Mesendoderm (in vitro differentiated cells): ENCODE data around the gene QPRT.

Experiments
- DNase-seq: peaks from one replicate; pipeline ENCODE4 v3.0.0; 2013
- H2AK5ac ChIP-seq: 2 replicates; pipeline ENCODE4 v1.6.1; 2013; ENCODE audit warnings: low read length, inconsistent platforms
- H2BK120ac ChIP-seq: 2 replicates; pipeline ENCODE4 v1.6.1; 2013; ENCODE audit warnings: low read depth, mild to moderate bottlenecking, low read length, moderate library complexity, mixed read lengths
- H2BK15ac ChIP-seq: replicated peaks from 2 replicates; pipeline ENCODE4 v1.6.1; 2013; ENCODE audit warnings: low read depth, mild to moderate bottlenecking, moderate library complexity
- H2BK5ac ChIP-seq: 2 replicates; pipeline ENCODE4 v1.6.1; 2013; ENCODE audit warnings: low read length, inconsistent platforms
- H3K18ac ChIP-seq: 2 replicates; pipeline ENCODE4 v1.6.1; 2013; ENCODE audit warnings: mild to moderate bottlenecking, low read length, mixed read lengths
- H3K23ac ChIP-seq: one replicate; pipeline ENCODE4 v1.6.1; 2013; ENCODE audit warnings: low read length
- H3K27ac ChIP-seq: 2 replicates; pipeline ENCODE4 v1.5.1; 2013; ENCODE audit warnings: low read depth, mild to moderate bottlenecking, inconsistent platforms, low read length, moderate library complexity
- H3K27me3 ChIP-seq: 2 replicates; pipeline ENCODE4 v1.6.1; 2013; ENCODE audit warnings: low read length, control low read depth, mild to moderate bottlenecking, inconsistent platforms; ENCODE audit not compliant: insufficient read depth, poor library complexity
- H3K36me3 ChIP-seq: 2 replicates; pipeline ENCODE4 v1.6.1; 2013; ENCODE audit warnings: low read length, inconsistent platforms; ENCODE audit not compliant: control insufficient read depth, insufficient read depth
- H3K4ac ChIP-seq: one replicate; pipeline ENCODE4 v1.6.1; 2013; ENCODE audit warnings: low read depth, mild to moderate bottlenecking, low read length, moderate library complexity
- H3K4me1 ChIP-seq: 2 replicates; pipeline ENCODE4 v1.6.1; 2013; ENCODE audit warnings: low read depth, low read length, inconsistent platforms; ENCODE audit not compliant: control insufficient read depth
- H3K4me2 ChIP-seq: 2 replicates; pipeline ENCODE4 v1.6.1; 2013; ENCODE audit warnings: low read length
- H3K4me3 ChIP-seq: 2 replicates; pipeline ENCODE4 v1.5.1; 2013; ENCODE audit warnings: mild to moderate bottlenecking, low read length
- H3K56ac ChIP-seq: one replicate; pipeline ENCODE4 v1.6.1; 2013; ENCODE audit warnings: low read length
- H3K79me1 ChIP-seq: 2 replicates; pipeline ENCODE4 v1.6.1; 2013; ENCODE audit warnings: low read length, inconsistent platforms
- H3K79me2 ChIP-seq: 2 replicates; pipeline ENCODE4 v1.6.1; 2013; ENCODE audit warnings: mild to moderate bottlenecking, low read length; ENCODE audit not compliant: control insufficient read depth, insufficient read depth
- H3K9ac ChIP-seq: 2 replicates; pipeline ENCODE4 v1.6.1; 2013; ENCODE audit warnings: low read length, inconsistent platforms
- H4K5ac ChIP-seq: one replicate; pipeline ENCODE4 v1.6.1; 2013; ENCODE audit warnings: low read length
- H4K8ac ChIP-seq: one replicate; pipeline ENCODE4 v1.6.1; 2013; ENCODE audit warnings: low read depth, mild to moderate bottlenecking, control low read depth, low read length, moderate library complexity
- WGBS: extraction: QIAGEN DNeasy Blood & Tissue Kit; methylation state at CpG from one replicate; pipeline ENCODE4 v1.1.7; 2013; ENCODE audit warnings: low lambda C conversion rate, missing lambda C conversion rate; ENCODE audit not compliant: insufficient coverage; ENCODE audit errors: extremely low coverage; 5-methylcytosine and 5-hydroxymethylcytosine counted together

Gene QPRT

GRCh38 chr16:29667755-29668154 lies 11.2 kb upstream of the QPRT start:
- H3K18ac ChIP-seq = no peak overlapping the region
- H2BK120ac ChIP-seq = no peak overlapping the region

GRCh38 chr16:29668267-29668666 lies 10.7 kb upstream of the QPRT start:
- DNase-seq = no peak
- Histone ChIP-seq H3K27me3 (no peaks in the 10 kb centered on the region), H2BK120ac (no peak overlapping the region), H3K79me2 (no peaks in the 10 kb centered on the region), H3K4ac (no peak overlapping the region), H3K36me3 (no peaks in the 10 kb centered on the region), H4K8ac (no peak overlapping the region), H3K4me3 (no peak overlapping the region), H3K18ac (no peak overlapping the region), H4K5ac (no peak overlapping the region), H3K23ac (no peak overlapping the region), H2BK15ac (no peak overlapping the region), H3K4me1 (peaks cover 3% of the 10 kb centered on the region), H3K79me1 (no peaks in the 10 kb centered on the region), H3K4me2 (no peak overlapping the region), H3K9ac (no peak overlapping the region), H3K27ac (no peak overlapping the region), H2AK5ac (no peak overlapping the region), H2BK5ac (no peak overlapping the region), H3K56ac (no peak overlapping the region)
- WGBS = no CpG with 5 or more reads among the region's 3 CpGs

More at GRCh38 chr16:29667755-29668154, 11.2 kb upstream of the QPRT start:
- H3K4me3 ChIP-seq = no peak overlapping the region
- no peaks in the 10 kb centered on the region for H3K79me2 ChIP-seq
- H3K27ac ChIP-seq = no peak overlapping the region
- H3K4me1 ChIP-seq = peaks cover 3% of the 10 kb centered on the region
- H3K56ac ChIP-seq = no peak overlapping the region
- H3K79me1 ChIP-seq = no peaks in the 10 kb centered on the region
- DNase-seq = no peak
- no peaks in the 10 kb centered on the region for H3K36me3 ChIP-seq
- H3K23ac ChIP-seq = no peak overlapping the region
- H4K5ac ChIP-seq = no peak overlapping the region
- no CpG with 5 or more reads among the region's 12 CpGs for WGBS
- no peak overlapping the region for H3K4ac ChIP-seq
- H4K8ac ChIP-seq = no peak overlapping the region
- H2AK5ac ChIP-seq = no peak overlapping the region
- no peak overlapping the region for H3K4me2 ChIP-seq
- no peak overlapping the region for H2BK5ac ChIP-seq
- H2BK15ac ChIP-seq = no peak overlapping the region
- H3K9ac ChIP-seq = no peak overlapping the region
- no peaks in the 10 kb centered on the region for H3K27me3 ChIP-seq

GRCh38 chr16:29673501-29673900 lies 5.5 kb upstream of the QPRT start:
- Histone ChIP-seq H3K4me2 (no peak overlapping the region), H3K27me3 (no peaks in the 10 kb centered on the region), H3K79me2 (no peaks in the 10 kb centered on the region), H2BK5ac (no peak overlapping the region), H3K36me3 (no peaks in the 10 kb centered on the region), H2BK120ac (no peak overlapping the region), H3K18ac (no peak overlapping the region), H3K4me3 (no peak overlapping the region), H3K27ac (no peak overlapping the region), H3K4me1 (no peaks in the 10 kb centered on the region), H3K23ac (no peak overlapping the region), H4K5ac (no peak overlapping the region), H3K4ac (no peak overlapping the region), H2AK5ac (no peak overlapping the region), H3K56ac (no peak overlapping the region), H4K8ac (no peak overlapping the region), H3K9ac (no peak overlapping the region), H3K79me1 (no peaks in the 10 kb centered on the region), H2BK15ac (no peak overlapping the region)
- WGBS = no CpG with 5 or more reads among the region's 6 CpGs
- DNase-seq = no peak

- no CpG with 5 or more reads among the region's 13 CpGs for WGBS
- Histone ChIP-seq H3K36me3 (no peaks in the 10 kb centered on the region), H3K27ac (no peak overlapping the region)
Observed at GRCh38 chr16:29674188-29674587, 4.8 kb upstream of the QPRT start.

GRCh38 chr16:29675811-29676643 lies 3.0 kb upstream of the QPRT start:
- Histone ChIP-seq H3K18ac (no peak overlapping the region), H3K4ac (no peak overlapping the region), H3K56ac (no peak overlapping the region), H3K79me1 (peaks cover 2% of the 10 kb centered on the region), H3K36me3 (no peaks in the 10 kb centered on the region), H3K4me3 (no peak overlapping the region), H3K9ac (no peak overlapping the region), H2BK5ac (no peak overlapping the region), H4K5ac (no peak overlapping the region), H3K27me3 (no peaks in the 10 kb centered on the region), H3K27ac (no peak overlapping the region), H2BK15ac (no peak overlapping the region), H3K4me2 (no peak overlapping the region), H3K23ac (no peak overlapping the region), H4K8ac (no peak overlapping the region), H2AK5ac (no peak overlapping the region), H3K79me2 (peaks cover 8% of the 10 kb centered on the region), H2BK120ac (no peak overlapping the region), H3K4me1 (peaks cover 2% of the 10 kb centered on the region)
- WGBS = no CpG with 5 or more reads among the region's 3 CpGs
- peak; percentile 87 for DNase-seq

More at GRCh38 chr16:29674188-29674587, 4.8 kb upstream of the QPRT start:
- no peaks in the 10 kb centered on the region for H3K79me1 ChIP-seq
- H3K79me2 ChIP-seq = no peaks in the 10 kb centered on the region
- no peak overlapping the region for H3K4me2 ChIP-seq
- no peak overlapping the region for H3K9ac ChIP-seq
- no peak overlapping the region for H2AK5ac ChIP-seq
- H3K4me3 ChIP-seq = no peak overlapping the region
- no peak overlapping the region for H2BK15ac ChIP-seq
- no peak overlapping the region for H3K23ac ChIP-seq
- no peak overlapping the region for H3K18ac ChIP-seq
- H2BK5ac ChIP-seq = no peak overlapping the region
- H3K4ac ChIP-seq = no peak overlapping the region
- H4K5ac ChIP-seq = no peak overlapping the region
- DNase-seq = no peak
- H3K27me3 ChIP-seq = no peaks in the 10 kb centered on the region
- no peak overlapping the region for H4K8ac ChIP-seq
- peaks cover 2% of the 10 kb centered on the region for H3K4me1 ChIP-seq
- H3K56ac ChIP-seq = no peak overlapping the region
- H2BK120ac ChIP-seq = no peak overlapping the region
